Astrocyte of the hippocampus (primary cell): Measurements from ENCODE around the gene FARP2.

Experiments
- DNase-seq: peaks from one replicate; pipeline ENCODE4 v3.0.0; 2011; ENCODE audit warnings: low read depth, low spot score

Gene FARP2

DNA sequence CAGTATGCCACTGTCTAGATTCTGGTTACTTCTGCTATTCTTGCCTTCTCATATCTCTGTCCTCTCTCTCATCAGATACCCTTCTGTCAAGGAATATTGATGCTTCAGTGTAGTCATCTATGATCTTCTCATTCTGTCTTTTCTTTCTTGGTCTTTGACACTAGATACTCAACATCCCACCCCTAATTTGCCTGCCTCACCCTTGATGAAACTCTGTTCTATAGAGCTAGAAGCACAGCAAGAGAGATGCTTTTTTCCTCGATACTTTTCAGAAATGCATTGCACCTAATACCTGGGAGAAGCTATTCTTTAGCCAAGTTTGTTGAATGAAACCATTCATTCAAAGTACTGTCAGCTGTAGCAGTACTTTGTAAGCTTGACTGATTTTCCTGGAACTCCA lies 30.8 kb upstream of the FARP2 start:
- DNase-seq, result no peak

DNA sequence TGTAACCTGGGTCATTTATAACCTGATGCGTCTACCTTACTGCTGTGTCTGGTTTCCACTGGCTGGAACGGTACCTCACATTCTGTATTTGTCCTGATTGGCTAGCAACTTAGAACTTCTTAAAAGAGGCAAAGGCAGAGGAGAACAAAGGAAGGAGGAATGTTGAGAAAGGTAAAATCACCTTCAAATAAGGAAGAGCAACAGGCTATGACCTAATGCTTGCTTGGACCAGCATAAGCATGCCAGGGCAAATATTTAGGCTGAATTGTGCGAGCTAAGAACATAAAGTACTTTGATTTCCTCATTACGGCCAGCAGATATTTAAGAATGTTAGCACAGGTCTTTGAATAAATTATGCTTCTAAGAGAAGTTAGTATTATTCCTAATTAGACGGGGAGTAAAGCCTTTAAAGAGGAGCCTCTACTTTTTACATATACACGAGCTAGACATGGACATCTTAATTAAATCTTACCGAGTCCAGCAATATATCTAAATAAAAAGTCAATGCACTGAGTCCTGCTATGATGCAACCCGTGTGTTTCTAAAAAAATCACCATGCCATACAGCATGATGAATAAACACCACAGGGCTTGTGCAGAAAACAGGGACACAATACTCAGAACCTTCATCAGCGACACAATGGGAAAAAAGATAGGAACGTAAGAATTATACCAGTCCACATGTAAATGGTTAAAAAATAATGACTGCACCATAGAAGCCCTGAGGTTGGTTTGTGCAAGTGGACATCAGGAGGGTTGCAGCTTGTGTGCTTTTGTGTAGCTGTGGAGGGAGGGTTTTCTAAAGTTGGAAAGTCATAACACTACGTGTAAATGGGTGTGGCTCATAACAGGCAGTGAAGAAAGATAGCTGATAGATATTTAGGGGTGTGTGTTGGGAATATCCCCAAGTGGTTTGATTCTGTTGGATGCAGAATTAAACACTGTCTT lies 26.1 kb upstream of the FARP2 start:
- DNase-seq, result no peak

DNA sequence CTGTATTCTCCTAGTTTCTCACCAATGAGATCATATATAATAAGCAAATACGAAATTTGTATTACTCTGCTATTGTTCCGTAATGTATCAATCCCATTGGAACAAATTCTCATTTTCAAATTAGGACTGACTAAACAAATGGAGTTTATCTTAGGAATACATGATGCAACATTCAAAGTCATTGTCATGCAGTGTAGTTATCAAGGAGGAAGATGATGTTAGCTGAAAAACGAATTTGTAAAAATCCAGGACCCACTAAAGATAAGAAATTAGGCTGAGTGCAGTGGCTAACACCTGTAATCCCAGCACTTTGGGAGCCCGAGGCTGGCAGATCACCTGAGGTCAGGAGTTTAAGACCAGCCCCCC lies 25.5 kb upstream of the FARP2 start:
- no peak for DNase-seq

DNA sequence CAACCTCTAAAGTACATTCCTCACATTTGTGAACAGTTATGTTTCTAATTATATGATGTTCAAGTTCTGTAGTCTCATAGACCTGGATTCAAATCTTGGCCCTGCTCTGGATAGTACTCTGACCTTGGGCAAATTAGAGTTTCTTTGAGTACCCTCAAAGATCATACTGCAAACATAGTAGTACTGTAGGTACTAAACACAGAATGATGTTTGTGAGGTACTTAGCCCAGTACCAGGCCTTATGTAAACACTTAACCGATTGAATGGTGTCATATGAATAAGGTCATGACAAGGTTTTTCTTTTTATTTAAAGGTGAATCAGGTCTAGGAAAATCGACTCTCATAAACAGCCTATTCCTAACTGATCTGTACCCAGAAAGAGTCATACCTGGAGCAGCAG lies 21.3 kb upstream of the FARP2 start:
- no peak for DNase-seq

DNA sequence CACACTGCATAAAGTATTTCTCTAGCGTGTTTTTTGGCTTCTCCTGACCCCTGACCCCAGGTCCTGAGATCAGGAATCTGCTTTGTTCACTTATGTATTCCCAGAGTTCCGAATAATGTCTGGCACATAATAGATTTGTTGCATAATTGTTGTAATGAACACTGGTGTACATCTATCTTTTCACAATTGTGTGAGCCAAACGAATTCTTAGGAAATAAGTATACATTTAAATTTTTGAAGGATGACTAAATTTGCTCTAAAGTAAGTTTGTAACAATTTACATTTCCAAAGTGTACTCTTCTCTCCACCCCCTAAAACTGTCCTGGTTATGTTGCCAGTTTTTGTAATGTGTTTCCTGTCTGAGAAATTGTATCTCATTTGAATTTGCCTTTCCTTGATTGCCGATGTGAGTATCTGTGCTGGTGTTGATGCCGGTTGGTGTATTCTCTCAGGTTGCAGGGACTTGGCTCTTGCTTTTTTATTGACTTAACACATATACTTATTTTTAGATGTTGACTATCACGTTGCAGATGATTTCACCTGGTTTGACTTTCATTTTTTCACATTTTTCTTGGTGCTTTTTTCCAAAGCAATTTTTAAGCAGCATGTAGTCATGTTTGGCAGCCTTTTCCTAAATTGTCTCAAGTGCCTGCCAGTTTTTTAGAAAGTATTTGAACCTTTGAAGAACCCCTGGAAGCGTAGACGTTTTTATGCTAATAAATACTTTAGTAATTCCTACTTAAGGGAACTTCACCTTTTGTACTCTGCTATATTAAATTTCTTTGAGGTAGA lies 16.1 kb upstream of the FARP2 start:
- no peak for DNase-seq

DNA sequence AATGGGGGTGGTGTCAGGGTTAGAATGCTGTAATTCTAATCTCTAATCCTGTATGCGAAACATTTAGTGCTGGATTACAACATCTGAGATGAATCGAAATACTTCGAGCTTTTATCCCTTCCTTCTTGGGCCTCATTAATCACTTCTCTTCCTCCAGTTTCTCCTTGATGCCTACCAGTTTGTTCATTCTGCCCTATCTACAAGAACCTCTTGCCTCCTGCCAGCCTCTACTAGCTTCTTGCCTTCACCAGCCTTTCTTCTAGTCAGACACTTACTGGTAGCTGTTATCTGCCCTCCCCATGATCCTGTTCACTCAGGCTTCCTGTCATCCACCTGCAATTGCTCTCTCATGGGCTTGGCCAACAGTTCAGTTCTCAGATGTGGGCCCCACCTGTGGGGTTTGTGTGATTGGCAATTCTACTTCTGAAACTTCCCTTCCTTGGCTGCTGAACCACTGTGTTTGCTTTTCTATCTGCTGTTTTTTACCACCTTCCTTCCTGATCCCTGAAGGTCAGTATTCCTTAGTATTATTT lies 15.4 kb upstream of the FARP2 start:
- no peak for DNase-seq

DNA sequence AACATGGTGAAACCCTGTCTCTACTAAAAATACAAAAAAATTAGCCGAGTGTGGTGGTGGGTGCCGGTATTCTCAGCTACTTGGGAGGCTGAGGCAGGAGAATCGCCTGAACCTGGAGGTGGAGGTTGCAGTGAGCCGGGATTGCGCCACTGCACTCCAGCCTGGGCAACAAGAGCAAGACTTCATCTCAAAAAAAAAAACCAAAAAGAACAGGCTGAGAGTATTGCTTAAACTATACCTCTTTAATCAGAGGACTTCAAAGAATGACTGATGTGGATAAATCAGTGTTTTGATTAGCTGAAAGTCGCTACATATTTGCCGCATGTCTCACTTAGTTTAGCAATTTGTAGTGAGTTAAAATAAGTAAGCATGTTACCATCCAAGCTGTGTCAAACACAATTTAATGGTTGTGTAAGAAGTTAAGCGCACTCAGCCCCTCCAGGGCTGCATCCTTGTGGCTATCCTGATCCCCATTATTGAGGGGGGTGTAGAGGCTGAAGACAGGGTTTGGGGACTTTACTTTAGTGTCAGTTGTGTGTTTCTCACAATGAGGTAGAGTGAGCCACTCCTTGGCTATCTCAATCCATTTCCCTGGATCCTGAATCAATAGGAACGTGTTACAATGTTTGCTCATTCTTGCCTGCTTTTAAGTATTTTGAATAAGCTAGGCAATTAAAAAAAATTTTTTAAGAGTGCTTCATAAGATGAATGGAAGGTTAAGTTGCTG lies 11.0 kb upstream of the FARP2 start:
- peak; percentile 16 for DNase-seq

DNA sequence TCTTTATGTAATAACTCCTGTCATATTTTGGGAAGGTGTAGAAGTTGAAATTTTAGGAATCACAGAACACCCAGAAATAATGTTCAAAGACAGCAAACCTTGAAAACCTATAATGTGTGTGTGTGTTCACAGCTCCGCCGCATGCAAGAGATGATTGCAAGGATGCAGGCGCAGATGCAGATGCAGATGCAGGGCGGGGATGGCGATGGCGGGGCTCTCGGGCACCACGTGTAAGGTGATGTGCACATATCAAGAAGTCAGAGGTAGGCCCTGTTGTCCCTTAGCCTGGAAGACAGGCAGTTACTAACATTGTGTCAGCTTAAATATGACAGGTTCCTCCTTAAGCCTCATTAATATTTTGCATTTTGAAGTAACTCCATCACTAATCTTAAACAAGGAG lies 6.1 kb upstream of the FARP2 start:
- DNase-seq, result no peak

DNA sequence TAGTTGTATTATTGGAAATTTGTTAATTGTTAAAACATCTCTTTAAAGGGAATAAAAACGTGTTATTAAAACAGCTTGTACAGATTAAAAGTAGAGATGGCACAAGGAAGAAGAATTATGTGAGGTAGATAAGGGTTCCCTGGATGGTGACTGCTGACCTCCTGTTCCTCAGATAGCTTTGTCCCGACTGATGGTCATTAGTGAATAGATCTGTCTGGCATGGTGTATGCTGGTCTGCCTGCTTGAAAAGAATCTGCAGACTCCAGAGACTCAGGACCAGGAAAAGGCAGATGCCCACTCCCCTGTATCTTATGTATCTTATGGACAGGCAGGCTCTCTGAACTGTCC lies 5.6 kb upstream of the FARP2 start:
- DNase-seq, result no peak

DNA sequence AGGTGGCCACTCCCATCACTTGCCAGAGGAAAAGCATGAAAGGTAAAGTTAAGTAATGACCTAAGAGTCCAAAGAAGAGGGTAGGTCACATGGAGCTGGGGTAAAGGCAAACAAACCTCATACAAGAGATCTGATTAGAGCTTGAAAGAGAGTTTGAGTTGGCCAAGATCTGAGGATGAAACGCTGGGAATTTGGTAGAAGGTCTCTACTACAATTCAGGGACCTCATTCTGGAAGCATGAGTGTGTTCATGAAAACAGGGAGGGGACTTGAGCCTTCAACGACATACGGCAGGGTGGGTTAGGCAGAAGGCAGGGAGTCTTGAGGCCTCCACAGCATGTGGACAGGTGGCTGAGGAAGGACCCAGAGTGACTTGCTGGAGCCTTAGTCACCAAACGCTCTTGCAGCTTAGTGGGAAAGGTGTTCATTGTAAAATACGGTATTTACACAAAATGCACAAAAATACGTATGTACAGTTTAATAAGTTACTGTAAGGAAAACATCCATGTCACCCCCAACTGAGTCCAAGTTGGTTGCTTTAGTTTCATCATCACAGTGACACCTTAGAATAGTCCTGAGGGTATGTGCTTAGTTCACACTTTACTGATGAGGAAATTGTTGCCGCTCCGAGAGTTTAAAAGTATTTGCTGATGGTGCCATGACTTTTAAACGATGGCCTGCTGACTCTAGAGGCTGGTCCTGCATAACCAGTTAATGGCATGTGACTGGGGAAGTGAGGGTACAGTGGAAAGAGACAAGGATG lies 5.0 kb upstream of the FARP2 start:
- no peak for DNase-seq

DNA sequence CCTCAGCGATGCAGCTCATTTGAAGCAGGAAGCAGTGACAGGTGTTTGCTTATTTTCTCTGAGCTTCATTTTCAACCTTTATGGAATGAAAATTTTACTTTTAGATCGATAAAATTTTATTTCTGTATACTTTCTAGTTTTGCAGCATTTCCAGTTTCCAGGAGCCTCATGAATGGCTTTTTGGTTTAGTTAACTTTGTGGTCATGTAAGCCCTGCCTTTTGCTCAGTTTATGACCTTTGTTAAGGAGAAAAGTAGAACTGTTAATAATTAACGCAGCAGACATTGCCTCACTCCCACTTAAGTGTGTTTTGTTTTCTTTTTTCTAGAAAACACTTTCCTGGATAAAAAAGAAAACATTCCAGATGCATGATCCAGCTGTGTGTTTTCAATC lies 4.4 kb upstream of the FARP2 start:
- no peak for DNase-seq

DNA sequence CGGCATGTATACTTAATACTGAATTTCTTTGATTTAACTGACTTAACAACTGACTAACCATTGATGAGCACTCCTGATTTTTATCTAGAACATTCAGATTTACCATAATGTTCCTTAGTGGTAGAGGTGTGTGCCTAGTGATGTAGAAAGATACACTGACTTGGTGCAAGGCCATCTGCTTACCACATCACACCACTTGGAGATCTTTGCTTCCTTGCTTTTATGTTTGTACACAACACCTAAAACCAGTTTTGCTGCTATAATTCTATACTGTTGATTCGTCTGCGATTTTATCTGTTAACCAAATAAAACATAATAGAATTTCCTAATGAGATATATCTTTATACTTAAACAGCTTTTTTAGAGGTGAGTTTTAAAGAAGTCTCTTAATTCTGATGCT lies 3.9 kb upstream of the FARP2 start:
- DNase-seq, result no peak

DNA sequence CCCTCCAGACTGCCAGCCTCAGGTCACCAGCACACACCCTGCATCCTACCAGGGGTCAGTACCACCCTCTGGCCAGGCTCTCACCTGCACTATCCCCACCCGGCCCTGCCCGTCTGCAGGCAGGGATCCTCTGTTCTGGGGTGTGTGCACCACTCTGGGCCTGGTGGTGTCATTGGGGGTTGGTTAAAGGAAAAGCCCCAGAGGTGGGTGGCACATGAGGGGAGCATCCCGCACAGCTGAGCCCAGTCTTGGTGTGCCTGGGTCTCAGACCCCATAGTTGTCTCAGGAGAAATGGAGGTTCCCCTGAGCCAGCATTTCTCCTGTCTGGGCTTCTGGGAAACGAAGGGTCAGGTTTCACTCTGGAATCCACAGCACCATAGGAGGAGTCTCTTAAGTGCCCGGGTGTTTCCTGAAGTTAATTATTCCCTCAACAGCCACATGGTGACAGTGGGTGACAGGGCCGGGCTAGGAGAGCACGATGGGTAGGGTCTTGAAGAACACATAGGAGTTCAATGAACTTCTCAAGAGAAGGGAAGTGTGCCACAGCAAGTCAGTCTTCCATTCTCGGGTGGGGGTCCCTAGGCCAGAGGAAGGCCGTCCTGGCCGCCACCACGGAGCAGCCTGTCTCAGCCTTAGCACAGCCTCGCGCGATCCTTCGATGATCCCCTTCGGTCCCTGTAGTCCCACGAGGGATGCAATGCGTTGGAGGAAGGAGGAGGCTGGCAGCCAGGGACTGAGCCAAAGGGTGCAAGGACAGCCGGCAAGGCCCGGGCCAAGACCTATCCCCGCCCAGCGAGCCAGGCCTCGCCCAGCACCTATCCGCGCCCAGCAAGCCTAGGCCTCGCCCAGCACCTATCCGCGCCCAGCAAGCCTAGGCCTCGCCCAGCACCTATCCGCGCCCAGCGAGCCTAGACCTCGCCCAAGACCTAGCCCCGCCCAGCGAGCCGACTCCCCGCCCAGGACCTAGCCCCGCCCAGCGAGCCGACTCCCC lies 1.1 kb upstream of the FARP2 start:
- peak; percentile 75 for DNase-seq

DNA sequence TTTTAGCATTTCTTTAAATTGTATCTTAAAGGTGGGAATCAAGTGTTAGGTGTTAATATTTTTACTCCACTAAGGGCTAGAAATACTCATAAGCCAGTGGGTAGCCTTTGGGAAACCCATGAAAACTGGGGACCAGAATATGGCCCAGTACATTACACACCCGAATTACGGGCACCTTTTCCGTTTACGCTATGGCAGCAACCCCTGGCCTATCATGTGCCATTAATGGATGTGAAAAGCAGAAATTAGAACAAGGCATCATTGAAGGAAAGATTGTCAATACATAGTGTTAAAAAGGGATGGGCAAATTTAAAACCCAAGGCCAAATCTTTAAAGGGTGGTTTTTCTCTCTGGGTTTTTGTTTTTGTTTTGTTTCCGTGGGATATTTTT lies 781 bp downstream of the FARP2 start:
- DNase-seq, result no peak

DNA sequence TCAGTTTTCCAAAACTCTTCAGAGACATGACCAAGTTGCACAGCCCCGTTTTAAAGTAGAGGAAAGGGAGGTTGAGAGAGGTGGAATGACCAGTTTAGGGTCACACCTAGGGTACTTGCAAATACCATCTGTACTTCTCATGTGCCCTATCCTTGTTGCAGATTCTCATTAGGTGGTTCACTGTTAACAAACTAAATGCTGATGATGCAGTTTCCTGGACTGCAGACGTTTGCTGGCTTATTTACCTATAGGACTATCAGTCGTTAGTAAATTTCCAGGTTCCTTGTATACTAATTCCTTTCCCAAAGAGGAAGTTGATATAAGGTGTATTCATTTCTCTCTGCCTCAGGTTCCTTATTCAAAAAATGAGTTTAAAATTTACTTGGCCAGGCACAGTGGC lies 1.4 kb downstream of the FARP2 start:
- DNase-seq, result no peak

DNA sequence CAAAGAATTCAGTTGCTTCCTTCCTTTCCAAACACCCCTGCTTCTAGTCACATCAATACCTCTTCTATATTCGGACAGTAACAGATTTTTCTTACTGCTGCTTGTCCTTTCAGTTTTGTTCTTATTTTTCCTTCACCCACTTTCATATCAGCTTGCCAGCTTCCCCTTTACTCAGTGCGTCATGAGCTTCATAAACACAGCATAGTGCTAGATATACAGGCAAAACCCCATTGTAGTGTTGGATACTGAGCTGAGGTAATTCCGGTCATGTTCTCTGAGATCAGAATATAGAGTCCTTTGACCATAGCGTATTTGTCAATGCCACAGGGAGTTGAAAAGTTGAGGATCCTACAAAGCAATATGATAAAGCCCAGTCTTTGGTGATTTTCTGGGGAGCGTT lies 2.4 kb downstream of the FARP2 start:
- no peak for DNase-seq

DNA sequence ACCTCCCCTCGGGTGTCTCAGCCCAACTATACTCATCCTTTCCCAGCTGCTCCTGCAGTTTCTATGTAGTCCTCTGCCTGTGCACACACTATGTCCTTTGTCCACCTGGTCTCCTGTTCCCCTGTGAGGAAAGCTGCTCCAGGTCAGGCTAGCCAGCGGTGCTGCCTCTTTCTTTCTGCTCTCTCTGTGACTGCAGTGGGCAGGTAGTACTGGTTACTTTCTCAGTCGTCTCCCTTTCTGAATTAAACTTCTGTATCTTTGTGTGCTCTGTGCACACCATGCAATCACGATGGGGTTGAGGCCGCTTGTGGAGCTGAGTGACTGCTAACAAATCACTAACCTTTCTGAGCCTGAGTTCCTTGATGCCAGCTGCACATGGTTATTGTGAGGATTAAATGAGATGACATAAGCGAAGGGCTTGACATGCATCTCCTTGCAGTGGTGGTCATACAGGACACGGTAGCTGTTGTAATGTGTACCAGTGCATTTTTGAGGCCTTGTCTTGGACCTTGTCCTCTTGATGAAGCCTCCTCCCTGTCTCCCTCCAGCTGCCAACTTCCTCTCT lies 3.5 kb downstream of the FARP2 start:
- DNase-seq, result no peak

DNA sequence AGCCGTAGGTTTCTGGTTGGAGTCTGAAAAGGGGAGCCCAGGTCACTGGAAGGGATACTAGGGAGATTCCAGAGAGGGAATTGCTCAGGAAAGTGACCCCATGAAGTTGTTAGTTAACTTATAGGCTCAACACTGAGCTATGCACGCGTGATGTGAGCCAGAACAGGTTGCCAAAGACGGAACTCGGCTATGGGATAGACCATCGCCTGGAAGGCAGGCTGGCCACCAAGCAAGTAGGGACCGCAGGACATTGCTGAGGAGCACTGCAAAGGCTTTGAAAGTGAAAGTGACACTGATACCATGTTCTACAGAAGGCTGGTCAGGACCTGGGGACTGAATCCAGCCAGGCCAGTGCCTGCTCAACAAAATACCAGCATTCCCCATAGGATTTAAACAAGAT lies 7.3 kb downstream of the FARP2 start:
- no peak for DNase-seq

DNA sequence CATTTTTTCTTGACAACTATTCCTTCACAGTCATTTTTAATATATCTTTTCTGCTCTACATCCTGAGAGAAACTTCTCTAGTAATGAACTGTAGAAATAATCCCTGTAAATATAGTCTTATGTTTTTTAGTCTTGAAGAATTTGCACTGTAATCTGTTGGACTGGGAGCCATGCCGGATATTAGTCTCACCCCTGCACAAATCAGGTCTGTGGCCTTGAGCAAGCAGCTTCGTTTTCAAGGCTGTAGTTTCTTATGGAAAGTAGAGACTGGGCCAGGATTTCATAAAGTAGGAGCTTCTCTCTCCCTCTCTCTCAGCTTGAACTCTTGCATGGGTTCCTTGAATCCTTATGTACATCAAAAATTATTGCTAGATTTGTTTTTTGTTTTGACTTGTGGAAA lies 8.7 kb downstream of the FARP2 start:
- no peak for DNase-seq

DNA sequence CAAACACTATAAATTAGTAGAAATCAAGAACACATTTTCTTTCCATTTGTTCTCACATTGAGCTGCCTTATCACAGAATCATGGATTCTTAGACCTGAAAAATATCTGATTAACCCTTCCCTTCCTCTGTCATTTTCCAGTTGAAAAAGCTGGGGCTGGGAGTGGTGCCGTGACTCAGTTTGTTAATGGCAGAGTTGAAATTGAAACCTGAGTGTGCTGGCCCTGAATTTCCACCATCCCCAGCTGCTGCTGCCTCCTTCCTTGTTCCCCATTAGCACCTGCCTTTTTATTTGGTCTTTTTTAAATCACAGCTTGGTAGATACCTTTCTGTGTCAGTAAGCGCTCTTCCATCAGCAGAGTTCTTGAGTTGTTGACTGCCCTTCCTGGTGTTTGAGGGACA lies 10.6 kb downstream of the FARP2 start:
- DNase-seq, result no peak
